Embryonic facial prominence (tissue), 1 donor: ENCODE data around the gene SPATA13.
A peak's percentile ranks its signal among the peaks of the same experiment; 100 is the strongest.
"Not testable (repeated sequence)": the region's sequence is repeated elsewhere in the genome, so short reads cannot be mapped to it uniquely, and the experiment has no call there.

Source experiments
- DNase-seq: peaks from one replicate; pipeline ENCODE4 v3.0.0-alpha.2; 2016; ENCODE audit errors: extremely low spot score

Gene SPATA13

GRCh38 chr13:24279327-24280110 is 119.0 kb downstream of the SPATA13 start:
- DNase-seq = no peak

DNA sequence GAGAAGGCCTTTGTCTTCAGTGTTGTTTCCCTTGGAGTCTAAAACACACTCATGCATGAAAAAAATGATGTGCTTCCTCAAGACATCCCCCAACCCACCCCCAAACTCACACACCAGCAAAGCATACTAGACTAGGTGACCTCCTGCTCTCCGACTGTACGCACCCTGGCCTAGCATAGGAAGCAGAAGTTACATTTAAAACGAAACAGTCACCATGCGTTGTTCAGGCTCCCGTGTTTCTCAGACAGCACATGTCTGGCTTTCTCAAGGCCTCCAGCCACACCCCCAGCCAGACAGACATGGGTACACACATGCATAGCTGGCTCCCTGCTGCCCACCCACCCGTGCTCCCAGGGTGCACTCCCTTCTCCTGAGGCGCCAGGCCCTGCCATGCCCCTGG is 120.2 kb downstream of the SPATA13 start:
- no peak for DNase-seq

- DNase-seq = no peak
Measured at GRCh38 chr13:24281188-24282008, 120.9 kb downstream of the SPATA13 start.

DNA sequence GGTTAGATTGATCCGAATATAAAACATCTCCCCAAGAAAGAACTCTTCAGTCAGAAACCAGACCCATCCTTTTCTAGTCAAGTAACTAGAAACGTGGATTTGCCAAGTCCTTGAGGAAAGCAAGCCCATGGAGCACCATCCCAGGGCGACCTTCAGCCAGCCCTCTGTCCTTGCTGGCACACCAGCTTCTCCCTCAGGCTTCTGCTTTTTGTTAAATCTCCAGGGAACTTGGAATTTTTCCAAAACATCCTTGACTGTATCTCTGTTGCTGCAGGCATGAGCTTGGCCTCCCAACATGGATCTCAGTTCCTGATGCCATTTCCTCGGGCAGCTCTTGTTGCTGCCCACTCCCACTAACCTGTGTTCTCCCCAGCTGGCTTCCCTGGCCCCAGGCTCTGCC is 121.7 kb downstream of the SPATA13 start:
- no peak for DNase-seq

DNA sequence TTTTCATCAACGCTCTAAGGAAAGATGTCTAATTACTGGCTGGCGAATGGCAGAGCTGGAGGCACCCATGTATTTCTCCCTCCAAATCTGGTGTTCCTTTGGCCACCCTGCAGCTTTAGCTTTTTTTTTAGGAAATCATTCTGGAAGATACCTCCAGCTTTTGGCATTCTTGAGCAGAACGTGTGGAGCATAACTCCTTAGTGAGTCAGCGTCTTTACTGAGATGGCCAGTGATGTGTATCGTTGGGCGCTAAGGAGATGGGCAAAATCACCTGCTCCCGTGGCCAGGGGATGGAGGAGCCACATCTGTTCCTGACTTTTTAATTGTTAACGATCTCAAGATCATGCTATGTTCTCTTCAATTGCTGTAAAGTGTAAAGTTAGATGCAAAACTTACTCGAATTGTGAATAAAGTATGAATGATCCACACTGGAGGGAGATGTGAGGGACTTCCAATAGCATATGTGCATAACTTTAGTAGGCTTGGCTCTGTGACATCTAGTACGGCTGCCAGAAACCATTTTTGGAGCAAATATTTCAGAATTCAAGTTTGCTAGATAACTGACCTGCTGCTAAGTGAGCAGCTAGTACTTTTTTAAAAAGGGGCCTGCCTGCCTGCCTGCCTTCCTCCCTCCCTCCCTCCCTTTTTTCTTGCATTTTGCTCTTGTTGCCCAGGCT is 124.5 kb downstream of the SPATA13 start:
- no peak for DNase-seq

DNA sequence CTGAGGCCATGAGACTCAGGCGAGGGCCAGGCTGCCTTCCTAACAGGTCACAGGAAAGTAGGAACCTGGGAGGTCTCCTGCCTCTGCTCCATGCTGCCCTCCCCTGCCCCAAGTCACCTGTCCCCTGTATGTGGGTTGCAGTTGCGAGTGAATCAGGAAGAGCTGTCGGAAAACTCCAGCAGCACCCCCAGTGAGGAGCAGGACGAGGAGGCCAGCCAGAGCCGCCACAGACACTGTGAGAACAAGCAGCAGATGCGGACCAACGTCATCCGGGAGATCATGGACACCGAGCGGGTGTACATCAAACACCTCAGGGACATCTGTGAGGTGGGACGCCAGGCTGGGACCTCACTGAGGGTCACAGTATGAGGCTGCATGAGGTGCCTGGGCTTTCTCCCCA is 126.1 kb downstream of the SPATA13 start:
- no peak for DNase-seq

DNA sequence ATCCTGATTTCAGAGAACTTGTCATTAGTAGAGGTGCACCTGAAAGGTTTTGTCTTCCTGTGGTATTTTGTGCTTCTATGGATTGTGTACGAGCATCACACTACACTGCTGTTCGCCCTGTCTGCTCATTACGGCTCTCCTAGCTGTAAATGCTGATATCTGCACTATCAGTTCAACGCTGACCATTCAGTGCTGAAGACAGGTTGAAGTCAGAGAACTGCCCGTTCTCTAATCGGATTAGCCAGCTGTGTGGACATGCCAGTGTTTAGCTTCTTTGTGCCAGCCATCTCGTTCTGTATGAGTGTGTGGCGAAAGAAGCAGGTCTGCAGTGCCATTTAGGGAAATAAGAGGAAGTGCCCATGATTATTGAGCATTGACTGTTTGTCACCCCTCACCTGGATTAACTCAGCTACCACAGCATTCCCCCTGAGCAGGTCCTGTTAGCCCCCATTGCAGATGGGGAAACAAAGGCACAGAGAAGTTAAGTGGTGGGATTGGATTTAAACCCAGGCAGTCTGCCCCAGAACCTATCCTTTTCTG is 127.3 kb downstream of the SPATA13 start:
- DNase-seq = no peak

- peak; percentile 65 for DNase-seq
Measured at GRCh38 chr13:24288870-24289269, 128.3 kb downstream of the SPATA13 start.

- no peak for DNase-seq
Measured at GRCh38 chr13:24290280-24290932, 129.9 kb downstream of the SPATA13 start.

DNA sequence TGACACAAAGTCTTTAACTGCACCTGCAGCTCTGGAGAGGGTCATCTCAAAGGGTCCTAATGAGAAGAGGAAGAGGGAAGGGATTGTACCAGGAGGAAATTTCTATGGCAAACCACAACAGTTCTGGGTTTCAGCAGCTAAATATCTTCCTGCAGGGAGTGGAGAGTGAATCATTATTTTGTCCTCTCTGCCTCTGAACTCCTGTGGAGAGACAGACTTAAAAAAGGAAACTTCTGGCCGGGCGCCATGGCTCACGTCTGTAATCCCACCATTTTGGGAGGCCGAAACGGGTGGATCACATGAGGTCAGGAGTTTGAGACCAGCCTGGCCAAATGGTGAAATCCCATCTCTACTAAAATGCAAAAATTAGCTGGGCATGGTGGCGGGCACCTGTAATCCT is 132.0 kb downstream of the SPATA13 start:
- no peak for DNase-seq

DNA sequence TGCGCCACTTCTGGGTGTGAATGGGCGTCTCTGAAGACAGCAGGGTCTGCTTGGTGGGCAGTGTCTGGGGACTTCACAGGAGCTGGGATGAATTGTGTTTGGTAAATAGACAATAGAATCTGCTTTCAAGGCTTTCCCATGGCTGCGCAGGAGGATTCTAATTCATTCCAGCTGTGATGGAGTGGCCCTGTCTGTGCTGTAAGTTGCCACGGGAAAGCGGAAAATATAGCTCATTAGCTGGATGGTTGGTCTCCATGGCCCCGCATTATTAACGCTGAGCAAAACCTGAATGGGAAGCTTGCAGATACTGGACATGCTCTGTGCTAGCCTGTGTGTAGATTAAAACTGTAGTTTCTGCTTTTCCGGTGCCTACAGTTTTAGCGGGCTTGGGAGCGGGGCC is 133.2 kb downstream of the SPATA13 start:
- DNase-seq = peak; percentile 33

DNA sequence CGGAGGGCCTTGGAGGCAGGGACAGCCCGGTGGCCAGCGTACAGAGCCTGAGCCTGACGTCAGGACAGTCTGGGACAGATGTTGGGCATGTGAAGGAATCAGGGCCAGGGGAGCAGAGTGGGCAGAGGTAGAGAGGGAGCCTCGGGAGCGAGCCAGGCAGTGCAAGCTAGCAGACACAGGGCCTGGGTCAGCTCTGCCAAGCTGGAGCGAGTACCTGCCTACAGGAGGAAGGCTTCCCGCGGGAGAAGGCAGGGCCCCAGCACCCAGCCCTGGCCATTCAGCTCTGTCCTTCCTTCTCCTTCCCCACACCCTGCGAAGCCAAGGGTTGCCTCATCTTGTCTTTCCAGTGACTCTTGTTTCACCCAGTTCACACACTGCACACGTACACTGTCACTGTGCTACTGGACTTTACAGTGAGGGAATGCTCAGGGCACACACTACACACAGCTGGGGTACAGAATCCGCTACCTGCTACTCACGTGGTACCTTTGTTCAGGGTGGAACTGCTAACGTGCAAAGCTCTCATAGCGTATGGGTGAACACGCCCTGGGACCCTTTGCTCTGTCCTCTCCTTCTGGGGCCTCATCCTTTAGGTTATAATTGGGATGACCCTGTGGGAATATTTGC is 139.1 kb downstream of the SPATA13 start:
- no peak for DNase-seq

DNA sequence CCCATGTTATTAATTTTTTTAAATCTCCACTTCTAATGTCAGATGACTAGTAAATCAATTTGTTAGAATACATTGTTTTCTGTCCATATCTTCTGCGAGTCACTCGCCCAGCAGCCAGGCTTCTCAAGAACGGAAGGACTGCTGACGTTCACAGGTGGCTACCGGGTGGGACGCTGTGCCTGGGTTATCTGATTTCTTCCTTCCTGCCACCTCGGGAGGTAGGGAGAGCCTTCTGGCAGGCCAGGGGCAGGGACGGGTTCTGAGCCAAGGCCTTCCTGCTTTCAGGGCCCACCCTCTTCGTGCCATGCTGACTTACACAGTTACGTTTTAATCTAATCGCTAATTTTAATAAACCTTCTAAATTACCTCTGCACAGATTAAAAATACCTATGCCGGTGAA is 140.9 kb downstream of the SPATA13 start:
- DNase-seq = no peak

DNA sequence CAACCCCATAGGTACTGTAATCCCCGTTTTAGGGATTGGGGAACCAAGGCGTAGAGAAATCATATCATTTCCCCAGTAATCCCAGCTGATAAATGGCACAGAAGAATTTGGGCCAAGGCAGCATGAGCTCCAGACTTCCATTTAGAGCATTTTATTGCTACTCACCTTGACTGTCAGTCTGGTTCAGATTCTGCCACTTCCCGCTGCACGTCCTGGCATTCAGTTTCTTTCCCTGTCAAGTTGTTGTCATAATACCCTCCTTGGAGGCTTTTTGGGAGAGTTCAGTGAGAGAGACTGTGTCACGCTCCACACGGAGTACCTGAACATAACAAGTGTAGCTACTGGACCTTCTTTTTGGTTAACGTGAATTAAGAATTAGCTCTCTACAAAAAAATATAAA is 141.4 kb downstream of the SPATA13 start:
- DNase-seq = no peak

DNA sequence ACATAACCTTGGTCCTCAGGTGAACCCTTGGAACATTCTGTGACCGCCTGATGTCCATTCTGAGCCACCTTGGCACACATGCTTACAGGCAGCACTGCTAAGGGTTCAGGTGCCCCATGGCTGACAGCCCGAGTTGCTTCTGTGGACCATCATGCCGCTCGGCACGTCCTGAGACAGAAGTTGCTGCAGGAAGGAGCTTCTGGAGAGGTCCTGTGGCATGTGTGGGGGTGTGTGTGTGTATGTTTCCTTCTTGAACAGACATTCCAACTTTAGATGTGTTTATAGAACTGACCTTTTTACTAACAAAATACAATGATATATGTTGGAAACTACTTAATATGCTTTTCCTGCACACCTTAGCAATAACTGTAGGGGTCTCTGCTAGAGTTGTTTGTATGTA is 144.1 kb downstream of the SPATA13 start:
- DNase-seq = no peak

GRCh38 chr13:24306632-24307031 is 146.1 kb downstream of the SPATA13 start:
- no peak for DNase-seq

DNA sequence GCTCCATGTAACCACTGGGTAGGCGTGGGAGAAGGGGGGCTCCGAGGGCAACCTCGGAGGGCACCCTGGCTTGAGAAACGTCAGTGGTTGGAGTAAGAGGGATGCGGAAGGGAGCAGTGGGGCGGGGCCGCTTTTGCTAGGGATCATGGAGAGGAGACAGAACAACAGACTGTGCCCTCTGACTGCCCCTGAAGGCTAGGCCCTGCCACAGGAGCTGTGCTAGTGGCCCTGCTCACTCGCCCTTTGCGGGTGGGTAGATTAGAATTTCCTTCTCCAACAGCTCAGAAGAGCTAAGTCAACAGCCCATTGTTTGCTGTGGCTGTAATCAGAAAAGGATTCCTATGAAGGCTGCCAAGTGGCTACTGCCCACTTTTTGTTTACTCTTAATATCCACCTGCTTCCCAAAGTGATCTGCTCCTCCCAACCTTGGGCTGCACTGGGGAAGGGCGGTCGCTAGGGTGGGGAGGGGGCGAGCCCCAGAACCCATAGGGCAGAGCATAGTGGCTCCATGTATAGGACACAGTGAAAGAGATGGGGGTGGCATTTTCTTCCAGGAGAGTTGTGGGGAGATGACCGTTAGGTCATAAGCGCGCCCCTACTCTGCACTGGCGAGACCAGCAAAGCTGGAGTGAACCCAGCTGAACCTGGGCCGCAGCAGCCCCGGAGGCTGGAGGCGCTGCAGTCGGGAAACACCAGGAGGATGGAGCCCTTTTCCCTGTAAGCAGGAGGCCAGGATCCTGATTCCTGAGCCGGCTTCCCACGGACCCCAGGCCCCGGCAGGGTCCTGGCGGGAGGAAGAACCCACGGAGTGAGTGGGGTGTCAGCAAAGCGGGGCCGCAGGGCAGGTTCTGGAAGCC is 146.9 kb downstream of the SPATA13 start:
- no peak for DNase-seq

GRCh38 chr13:24308068-24308445 is 147.5 kb downstream of the SPATA13 start:
- no peak for DNase-seq

DNA sequence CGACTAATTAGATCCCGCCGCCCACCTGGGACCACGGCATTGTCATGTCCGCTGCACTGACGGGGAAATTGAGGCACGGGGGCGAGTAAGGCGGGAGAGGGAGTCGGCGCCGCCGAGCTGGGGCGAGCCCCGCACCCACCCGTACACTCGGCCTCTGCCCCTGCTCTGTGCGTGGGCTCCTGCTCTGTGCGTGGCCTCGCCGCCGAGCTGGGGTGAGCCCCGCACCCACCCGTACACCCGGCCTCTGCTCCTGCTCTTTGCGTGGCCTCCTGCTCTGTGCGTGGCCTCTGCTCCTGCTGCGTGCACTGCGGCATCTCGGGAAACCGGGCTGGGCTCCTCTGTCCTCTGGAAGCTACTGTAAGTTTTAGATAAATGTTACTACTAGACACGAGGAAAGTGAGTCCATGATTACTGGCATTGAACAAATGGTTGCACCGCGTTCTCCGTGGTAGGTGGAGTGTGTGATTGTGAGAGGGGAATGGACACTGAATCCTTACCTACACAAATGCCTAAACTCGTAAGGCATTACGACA is 148.0 kb downstream of the SPATA13 start:
- no peak for DNase-seq

- not testable (repeated sequence) for DNase-seq
Measured at GRCh38 chr13:24309300-24309699, 148.8 kb downstream of the SPATA13 start, which contains the start of gene C1QTNF9. TSS of gene C1QTNF9 (plus strand) at chr13:24309580. CDS start at chr13:24316004, 6,424 bp downstream.
